Stimulated activated naive CD8-positive, alpha-beta T cell treated with anti-CD3 and anti-CD28 coated beads, Interleukin-15, amount 100 ng/mL, for 72 hours (primary cell): ENCODE results near the gene APBA2.
"Not testable (repeated sequence)": the region's sequence is repeated elsewhere in the genome, so short reads cannot be mapped to it uniquely, and the experiment has no call there.

Experiments used
- ATAC-seq: fragments of 150-1000 bp; cut with Tn5 transposase; 2 replicates; pipeline ENCODE4 v1.10.0; 2021; ENCODE audit warnings: mild to moderate bottlenecking, moderate library complexity
- DNase-seq, 2 donors: peaks; one replicate each; pipeline ENCODE4 v3.0.0; 2021 to 2022
- H3K27ac Mint-ChIP-seq, 2 donors: one replicate each; pipeline ENCODE4 v1.8.0; 2022; ENCODE audit warnings: mild to moderate bottlenecking in 2 of 2, mixed read lengths in 2 of 2, moderate library complexity in 2 of 2
- H3K27me3 Mint-ChIP-seq: one replicate; pipeline ENCODE4 v1.8.0; 2022; ENCODE audit warnings: mixed read lengths
- H3K4me1 Mint-ChIP-seq: one replicate; pipeline ENCODE4 v1.8.0; 2022; ENCODE audit warnings: mild to moderate bottlenecking, mixed read lengths
- H3K4me3 Mint-ChIP-seq, 2 donors: one replicate each; pipeline ENCODE4 v1.8.0; 2022; ENCODE audit warnings: mild to moderate bottlenecking in 2 of 2, mixed read lengths in 2 of 2, moderate library complexity in 1 of 2
- H3K9me3 Mint-ChIP-seq, 2 donors: one replicate each; pipeline ENCODE4 v1.8.0; 2022; ENCODE audit warnings: mixed read lengths in 2 of 2

APBA2 gene

DNA sequence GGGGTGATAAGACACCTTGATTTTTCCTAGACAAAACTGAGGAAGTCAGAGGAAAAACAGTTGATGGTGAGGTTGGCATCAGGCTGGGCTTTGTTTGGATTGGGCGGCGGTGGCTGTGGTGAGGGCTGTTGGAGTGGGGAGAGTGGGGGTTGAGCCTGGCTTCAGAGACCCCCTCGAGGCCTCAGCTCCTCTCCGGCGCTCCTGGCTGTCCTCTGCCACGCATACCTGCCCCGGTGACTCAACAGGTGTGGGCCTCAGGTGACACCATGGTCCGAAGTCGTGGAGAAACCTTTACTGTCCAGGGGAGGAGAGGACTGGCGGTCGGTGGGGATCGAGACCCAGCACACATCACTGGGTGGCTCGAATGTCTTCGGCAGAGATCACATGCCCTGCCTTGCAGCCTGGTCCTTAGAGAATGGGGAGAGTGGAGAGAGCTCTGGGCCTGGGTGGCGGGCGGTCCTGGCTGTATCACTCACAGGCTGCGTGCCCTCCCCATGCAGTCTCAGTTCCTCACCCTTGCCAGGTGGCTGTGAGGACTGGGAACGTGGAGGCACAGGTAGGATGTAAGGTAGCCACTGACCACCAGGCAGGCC, 2.6 kb downstream of the APBA2 start:
- Mint-ChIP-seq H3K9me3 (no peaks in the 10 kb centered on the region), H3K27ac (peak overlapping the region; percentile 90 to 92), H3K4me3 (peak overlapping the region; percentile 81 to 87), H3K4me1 (peaks cover 66% of the 10 kb centered on the region), H3K27me3 (no peaks in the 10 kb centered on the region)
- DNase-seq (no peak), ATAC-seq (no peak)

DNA sequence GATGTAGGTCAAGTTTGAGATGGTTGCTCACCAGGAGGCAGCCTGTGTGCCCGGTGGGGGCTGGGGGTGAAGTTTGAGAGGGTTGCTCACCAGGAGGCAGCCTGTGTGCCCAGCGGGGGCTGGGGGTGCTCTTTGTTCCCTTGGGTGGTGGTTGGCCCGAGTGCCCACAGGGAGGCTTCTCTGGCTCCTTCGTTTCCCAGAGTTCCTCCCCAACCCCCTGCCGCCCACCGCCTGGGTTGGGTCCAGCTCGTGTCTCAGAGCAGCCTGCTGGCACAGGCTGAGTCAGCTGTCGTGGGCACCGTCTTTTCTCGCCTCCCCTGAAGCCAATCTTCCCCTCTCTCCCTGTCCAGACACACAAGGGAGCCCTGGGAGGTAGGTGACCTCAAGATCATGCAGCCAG, 3.1 kb downstream of the APBA2 start:
- Mint-ChIP-seq H3K4me3 (peak overlapping the region; percentile 81 to 87), H3K9me3 (no peaks in the 10 kb centered on the region), H3K4me1 (peaks cover 71% of the 10 kb centered on the region), H3K27ac (peak overlapping the region in 1 of 2 donors; percentile 98), H3K27me3 (no peaks in the 10 kb centered on the region)
- ATAC-seq: no peak
- DNase-seq: no peak

DNA sequence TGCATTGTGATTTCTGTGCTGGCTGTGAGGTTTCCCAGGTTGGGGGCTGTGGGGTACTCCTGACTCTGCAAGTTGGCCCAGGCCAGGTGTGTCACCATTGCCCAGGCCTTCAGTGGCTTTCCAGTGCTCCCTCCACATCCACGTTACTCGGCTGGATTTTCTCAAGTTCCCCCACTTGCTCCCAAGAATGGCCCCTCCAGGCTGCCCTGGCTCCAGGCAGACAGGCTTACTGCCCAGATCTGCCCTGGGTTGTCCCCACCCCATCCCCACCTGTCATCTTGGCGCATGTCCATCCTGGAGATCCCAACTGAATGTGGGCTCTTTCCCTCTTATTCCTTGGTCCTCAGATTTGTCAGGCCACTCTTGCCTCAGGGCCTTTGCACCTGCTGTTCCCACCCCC, 3.6 kb downstream of the APBA2 start:
- Mint-ChIP-seq H3K27me3 (no peaks in the 10 kb centered on the region), H3K4me3 (peak overlapping the region; percentile 81 to 87), H3K9me3 (no peaks in the 10 kb centered on the region), H3K4me1 (peaks cover 76% of the 10 kb centered on the region), H3K27ac (peak overlapping the region; percentile 98)
- no peak for ATAC-seq
- DNase-seq: no peak

DNA sequence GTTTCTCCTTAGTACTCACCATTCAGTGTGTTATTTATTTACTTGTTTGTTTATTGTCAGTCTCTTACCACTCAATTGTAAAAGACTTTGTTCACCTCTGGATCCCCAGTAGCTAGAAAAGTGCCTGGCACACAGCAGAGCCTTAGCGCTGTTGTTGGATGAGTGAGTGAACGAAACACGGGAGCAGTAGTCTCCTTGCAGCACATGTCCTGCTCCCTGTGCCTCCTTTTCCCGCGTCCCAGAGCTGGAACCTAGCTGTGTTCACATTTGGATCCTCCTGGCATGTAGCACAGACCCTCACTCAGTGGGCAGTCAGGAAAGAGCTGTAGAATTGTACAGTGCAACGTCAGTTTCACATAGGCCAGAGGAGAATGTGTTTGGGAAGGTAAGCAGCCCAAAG, 4.1 kb downstream of the APBA2 start:
- not testable (repeated sequence) for ATAC-seq, H3K27me3 Mint-ChIP-seq, H3K9me3 Mint-ChIP-seq, DNase-seq
- peak overlapping the region; percentile 81 to 87 for H3K4me3 Mint-ChIP-seq
- H3K27ac Mint-ChIP-seq: peak overlapping the region; percentile 98
- H3K4me1 Mint-ChIP-seq: peaks cover 77% of the 10 kb centered on the region

DNA sequence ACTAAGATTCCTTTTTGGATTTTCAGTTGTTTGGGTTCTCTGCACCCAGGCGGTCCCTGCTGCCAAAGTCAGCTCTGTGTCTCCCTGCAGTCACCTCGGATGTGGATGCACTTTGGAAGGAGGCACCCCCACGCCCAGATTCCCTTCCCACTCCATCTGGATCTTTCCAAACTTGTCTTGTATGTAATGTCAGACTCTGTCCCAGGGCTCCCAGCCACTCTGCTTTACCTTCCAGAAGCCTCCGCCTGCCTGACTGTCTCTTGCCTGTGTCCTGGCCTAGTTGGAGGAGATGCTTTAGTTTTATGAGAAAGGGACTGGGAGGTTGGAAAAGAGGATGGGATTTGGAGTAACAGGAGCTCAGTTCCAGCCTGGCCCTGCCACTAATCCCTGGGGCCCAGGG, 4.5 kb downstream of the APBA2 start:
- not testable (repeated sequence) for DNase-seq, H3K9me3 Mint-ChIP-seq, ATAC-seq, H3K27me3 Mint-ChIP-seq
- peaks cover 77% of the 10 kb centered on the region for H3K4me1 Mint-ChIP-seq
- peak overlapping the region; percentile 81 to 87 for H3K4me3 Mint-ChIP-seq
- H3K27ac Mint-ChIP-seq: peak overlapping the region; percentile 98

DNA sequence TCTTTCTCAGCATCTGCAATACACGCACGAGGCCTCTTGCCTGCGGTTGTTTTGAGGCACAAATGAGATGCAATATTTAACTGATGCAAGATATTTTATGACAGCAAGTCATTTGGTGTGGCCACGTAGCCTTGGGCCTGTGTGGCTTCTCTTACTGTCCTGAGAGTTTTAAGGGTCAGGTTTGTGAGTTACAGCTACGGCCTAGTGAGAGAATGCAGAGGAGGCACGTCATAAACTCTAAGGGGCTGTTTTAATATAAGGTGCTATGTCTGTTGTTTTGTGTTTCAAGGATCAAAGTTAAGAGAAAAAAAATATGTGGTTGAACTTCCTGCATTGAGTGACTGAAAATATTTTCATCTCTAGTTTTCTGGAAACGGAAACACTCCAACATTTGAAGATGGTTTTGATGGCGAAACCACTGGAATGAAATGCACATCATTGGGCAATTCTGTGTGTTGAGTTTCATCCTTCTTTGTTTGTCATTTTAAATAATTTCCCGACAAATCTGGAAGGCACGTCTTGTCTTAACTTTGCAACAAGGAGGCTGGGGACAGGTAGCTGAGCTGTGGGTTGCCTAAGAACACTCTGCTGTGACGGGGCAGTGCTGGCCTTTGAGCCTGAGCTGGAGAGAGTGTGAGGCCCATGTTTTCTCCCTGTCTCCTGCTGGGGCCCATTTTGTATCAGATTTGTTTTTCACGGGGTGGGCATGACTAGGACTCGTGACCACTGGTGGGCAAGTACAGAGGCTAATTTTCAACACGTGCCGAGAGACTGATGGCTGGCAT, 5.1 kb downstream of the APBA2 start:
- Mint-ChIP-seq H3K4me3 (peak overlapping the region; percentile 81 to 87), H3K4me1 (peaks cover 82% of the 10 kb centered on the region), H3K27me3 (no peaks in the 10 kb centered on the region), H3K9me3 (no peaks in the 10 kb centered on the region), H3K27ac (peak overlapping the region; percentile 98)
- DNase-seq: peak; percentile 30 to 66
- ATAC-seq: peak; percentile 74

- ATAC-seq: no peak
- H3K27ac Mint-ChIP-seq: peak overlapping the region; percentile 98
- DNase-seq: no peak
- no peaks in the 10 kb centered on the region for H3K27me3 Mint-ChIP-seq
- H3K9me3 Mint-ChIP-seq: no peaks in the 10 kb centered on the region
- H3K4me1 Mint-ChIP-seq: peaks cover 89% of the 10 kb centered on the region
- H3K4me3 Mint-ChIP-seq: peak overlapping the region; percentile 81 to 87
Measured at GRCh38 chr15:28891588-28891987, 5.8 kb downstream of the APBA2 start.

DNA sequence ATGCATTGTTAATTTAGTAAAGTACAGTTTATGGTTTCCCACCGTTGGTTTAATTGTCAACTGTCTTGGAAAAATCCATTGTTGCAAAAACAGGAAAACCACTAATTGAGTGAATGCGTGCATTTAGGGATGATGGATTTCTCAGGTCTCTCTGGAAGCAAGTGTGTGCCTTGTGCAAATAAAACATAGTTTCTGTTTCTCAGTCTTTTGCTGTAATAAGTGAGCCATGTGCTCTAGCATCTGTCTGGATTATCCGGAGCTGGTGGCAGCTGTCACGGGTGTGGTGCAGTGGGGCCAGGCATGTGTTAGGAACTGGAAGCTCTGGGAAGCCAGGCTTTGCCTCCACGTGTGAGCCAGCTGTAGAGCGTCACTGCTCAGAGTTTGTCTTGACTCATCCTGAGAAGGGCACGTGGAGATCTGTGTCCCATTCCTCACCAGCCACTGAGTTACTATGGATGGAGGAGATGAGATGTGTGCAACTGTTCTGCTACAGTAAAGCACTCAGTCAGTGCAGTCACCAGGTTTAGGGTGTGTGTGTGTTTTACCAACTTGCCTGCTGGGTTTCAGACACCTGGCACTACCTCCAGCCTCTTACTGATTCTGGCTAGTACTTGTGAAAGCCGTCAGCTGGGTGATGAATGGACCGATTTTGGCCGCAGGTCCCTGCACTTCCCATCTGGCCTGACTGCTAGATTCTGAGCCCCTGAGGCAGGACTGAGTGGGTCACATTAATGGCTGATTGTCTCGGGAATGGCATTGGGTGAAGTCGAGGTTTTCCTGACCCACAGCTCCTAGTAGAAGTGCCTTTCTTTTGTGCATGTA, 7.2 kb downstream of the APBA2 start:
- no peak for ATAC-seq
- H3K4me1 Mint-ChIP-seq: peaks cover 91% of the 10 kb centered on the region
- H3K4me3 Mint-ChIP-seq: peak overlapping the region in 1 of 2 donors; percentile 32
- DNase-seq: no peak
- no peak overlapping the region for H3K27ac Mint-ChIP-seq
- H3K27me3 Mint-ChIP-seq: no peaks in the 10 kb centered on the region
- no peaks in the 10 kb centered on the region for H3K9me3 Mint-ChIP-seq

- H3K4me1 Mint-ChIP-seq: peaks cover 91% of the 10 kb centered on the region
- no peaks in the 10 kb centered on the region for H3K27me3 Mint-ChIP-seq
- DNase-seq (no peak), ATAC-seq (no peak)
- H3K27ac Mint-ChIP-seq: no peak overlapping the region
- H3K9me3 Mint-ChIP-seq: no peaks in the 10 kb centered on the region
- H3K4me3 Mint-ChIP-seq: no peak overlapping the region
Measured at GRCh38 chr15:28894631-28895030, 8.9 kb downstream of the APBA2 start.

- no peaks in the 10 kb centered on the region for H3K9me3 Mint-ChIP-seq
- H3K27ac Mint-ChIP-seq: no peak overlapping the region
- no peak for DNase-seq
- no peak for ATAC-seq
- H3K4me3 Mint-ChIP-seq: no peak overlapping the region
- H3K27me3 Mint-ChIP-seq: no peaks in the 10 kb centered on the region
- H3K4me1 Mint-ChIP-seq: peaks cover 91% of the 10 kb centered on the region
Measured at GRCh38 chr15:28895146-28895545, 9.4 kb downstream of the APBA2 start.

- ATAC-seq (no peak), DNase-seq (no peak)
- Mint-ChIP-seq H3K9me3 (no peaks in the 10 kb centered on the region), H3K27ac (no peak overlapping the region), H3K27me3 (no peaks in the 10 kb centered on the region), H3K4me1 (peaks cover 91% of the 10 kb centered on the region), H3K4me3 (no peak overlapping the region)
Measured at GRCh38 chr15:28895566-28895965, 9.8 kb downstream of the APBA2 start.

GRCh38 chr15:28896951-28897350, 11.2 kb downstream of the APBA2 start:
- H3K4me3 Mint-ChIP-seq: no peak overlapping the region
- ATAC-seq (no peak), DNase-seq (no peak)
- no peaks in the 10 kb centered on the region for H3K27me3 Mint-ChIP-seq
- H3K9me3 Mint-ChIP-seq: no peaks in the 10 kb centered on the region
- peaks cover 93% of the 10 kb centered on the region for H3K4me1 Mint-ChIP-seq
- H3K27ac Mint-ChIP-seq: peak overlapping the region in 1 of 2 donors; percentile 6

GRCh38 chr15:28897861-28898585, 12.2 kb downstream of the APBA2 start:
- H3K27me3 Mint-ChIP-seq: no peaks in the 10 kb centered on the region
- peaks cover 99% of the 10 kb centered on the region for H3K4me1 Mint-ChIP-seq
- no peaks in the 10 kb centered on the region for H3K9me3 Mint-ChIP-seq
- no peak for ATAC-seq
- H3K4me3 Mint-ChIP-seq: peak overlapping the region in 1 of 2 donors; percentile 19
- no peak for DNase-seq
- no peak overlapping the region for H3K27ac Mint-ChIP-seq

DNA sequence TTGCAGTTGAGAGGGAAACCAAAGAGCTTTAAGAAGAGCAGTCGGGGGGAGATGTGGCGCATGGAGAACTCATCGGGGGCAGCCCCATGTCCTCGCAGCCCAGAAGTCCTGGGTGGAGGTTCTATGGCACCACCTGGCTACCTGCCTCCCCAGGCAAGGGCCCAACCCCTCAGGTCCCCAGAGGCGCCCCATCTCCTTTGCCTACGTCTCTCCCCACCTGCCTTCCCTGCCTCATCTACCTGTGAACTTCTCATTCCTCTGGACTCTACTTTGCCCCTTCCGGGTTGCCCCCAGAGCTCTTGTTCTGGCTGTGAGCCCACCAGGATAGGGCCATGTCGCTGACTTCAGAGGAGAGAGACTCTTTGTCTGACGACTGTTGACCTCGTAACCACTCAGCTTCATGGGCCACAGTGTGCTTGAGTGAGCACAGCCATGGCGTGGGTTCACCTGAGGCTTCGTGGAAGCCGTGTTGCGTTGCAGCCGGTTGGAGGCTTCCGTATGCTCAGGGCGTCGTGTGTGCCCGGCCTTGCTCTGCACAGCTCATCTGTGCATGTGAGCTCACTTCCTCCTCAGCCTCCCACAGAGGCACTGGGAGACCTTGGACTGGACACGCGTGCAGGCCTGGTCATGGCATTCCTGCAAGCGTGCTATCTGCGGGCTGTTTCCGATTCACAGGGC, 13.4 kb downstream of the APBA2 start:
- DNase-seq (no peak), ATAC-seq (no peak)
- Mint-ChIP-seq H3K27me3 (no peaks in the 10 kb centered on the region), H3K9me3 (no peaks in the 10 kb centered on the region), H3K4me1 (peaks cover 99% of the 10 kb centered on the region), H3K27ac (peak overlapping the region; percentile 45 to 72), H3K4me3 (peak overlapping the region in 1 of 2 donors; percentile 45)
